Smooth muscle cell of trachea (primary cell): ENCODE data around the gene DBF4. TPM values are rescaled to one million over a fixed set of nuclear protein-coding genes. Genes with fewer than 3 reads are reported as not detected.

Experiments used
- total RNA-seq: library from RNA; depleted of rRNA; stranded (reverse); fragments of >200 nt; gene quantifications from 2 replicates; pipeline ENCODE4 v1.2.1, GENCODE V29; 2014

The DBF4 gene, protein sequence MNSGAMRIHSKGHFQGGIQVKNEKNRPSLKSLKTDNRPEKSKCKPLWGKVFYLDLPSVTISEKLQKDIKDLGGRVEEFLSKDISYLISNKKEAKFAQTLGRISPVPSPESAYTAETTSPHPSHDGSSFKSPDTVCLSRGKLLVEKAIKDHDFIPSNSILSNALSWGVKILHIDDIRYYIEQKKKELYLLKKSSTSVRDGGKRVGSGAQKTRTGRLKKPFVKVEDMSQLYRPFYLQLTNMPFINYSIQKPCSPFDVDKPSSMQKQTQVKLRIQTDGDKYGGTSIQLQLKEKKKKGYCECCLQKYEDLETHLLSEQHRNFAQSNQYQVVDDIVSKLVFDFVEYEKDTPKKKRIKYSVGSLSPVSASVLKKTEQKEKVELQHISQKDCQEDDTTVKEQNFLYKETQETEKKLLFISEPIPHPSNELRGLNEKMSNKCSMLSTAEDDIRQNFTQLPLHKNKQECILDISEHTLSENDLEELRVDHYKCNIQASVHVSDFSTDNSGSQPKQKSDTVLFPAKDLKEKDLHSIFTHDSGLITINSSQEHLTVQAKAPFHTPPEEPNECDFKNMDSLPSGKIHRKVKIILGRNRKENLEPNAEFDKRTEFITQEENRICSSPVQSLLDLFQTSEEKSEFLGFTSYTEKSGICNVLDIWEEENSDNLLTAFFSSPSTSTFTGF
- total RNA-seq: 7.6 and 36.5 TPM in 2 replicates

DNA sequence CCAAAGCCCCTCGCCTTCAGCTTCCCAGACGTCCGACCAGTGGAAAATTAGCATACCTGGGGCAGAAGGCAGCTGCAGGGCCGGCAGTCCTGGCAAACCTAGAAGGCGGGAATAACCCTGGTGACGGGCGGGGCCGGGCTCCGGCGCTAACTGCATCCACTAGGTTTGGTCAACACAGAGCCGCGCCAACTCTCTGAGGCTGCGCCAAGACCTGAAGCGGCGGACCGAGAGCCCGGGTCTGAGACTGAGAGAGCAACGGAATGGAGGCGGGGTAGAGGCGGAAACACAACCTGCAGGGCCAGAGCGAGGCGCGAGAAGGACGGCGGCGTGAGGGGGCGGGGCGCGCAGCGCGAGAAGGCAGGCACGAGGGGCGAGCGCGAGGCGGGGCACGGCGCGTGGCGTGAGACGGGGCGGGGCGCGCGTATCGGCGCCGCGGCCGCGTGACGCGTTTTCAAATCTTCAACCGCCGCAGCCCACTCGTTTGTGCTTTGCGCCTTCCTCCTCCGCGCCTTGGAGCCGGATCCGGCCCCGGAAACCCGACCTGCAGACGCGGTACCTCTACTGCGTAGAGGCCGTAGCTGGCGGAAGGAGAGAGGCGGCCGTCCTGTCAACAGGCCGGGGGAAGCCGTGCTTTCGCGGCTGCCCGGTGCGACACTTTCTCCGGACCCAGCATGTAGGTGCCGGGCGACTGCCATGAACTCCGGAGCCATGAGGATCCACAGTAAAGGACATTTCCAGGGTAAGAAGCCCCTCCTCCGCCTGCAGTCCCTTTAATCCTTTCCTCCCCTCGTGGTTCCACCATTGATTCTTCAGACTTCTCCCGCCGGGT lies at the start of gene DBF4, which contains the start of gene SLC25A40:
TSS of gene DBF4 (plus strand) at position 454 of the 829 bp plus-strand sequence. CDS start at position 694, 240 bp downstream.
TSS of gene SLC25A40 (minus strand) at position 321 of the 829 bp plus-strand sequence. CDS start 17,633 bp downstream, outside the sequence.

DNA sequence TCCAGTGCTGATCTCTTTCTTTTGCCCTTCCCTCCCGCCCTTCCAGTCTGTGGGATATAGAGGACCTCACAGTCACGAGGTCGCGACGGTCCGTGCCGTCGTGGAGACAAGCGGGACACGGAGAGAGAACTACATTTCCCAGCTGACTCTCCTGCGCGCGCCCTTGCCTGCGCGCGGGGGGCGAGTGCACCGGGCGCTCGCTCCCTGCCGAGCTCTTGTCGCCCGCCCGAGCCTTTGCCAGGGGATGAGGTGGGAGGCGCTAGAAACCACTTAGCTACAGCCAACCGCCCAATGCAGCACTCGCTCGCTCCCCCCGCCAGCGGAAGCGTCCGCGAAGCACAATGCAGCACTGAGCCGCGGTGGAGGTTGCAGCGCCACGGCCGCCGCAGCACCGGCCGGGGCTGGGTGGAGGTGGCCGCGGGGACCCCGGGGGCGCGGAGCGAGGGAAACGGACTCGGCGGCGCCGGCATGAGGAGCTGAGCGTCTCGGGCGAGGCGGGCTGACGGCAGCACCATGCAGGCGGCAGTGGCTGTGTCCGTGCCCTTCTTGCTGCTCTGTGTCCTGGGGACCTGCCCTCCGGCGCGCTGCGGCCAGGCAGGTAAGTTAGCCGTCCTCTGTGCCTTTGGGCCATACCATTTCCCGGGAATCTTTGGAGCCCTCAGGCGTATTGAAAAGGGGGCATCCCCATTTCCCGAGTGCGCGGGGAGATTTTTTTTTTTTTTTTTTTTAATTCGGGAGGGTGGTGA lies 57.8 kb downstream of the DBF4 start, which contains the start of gene ADAM22:
TSS of gene ADAM22 (plus strand) at position 299 of the 746 bp plus-strand sequence. CDS start at position 514, 215 bp downstream.

Other genes with a start within 250 kb of the DBF4 start
- gene RUNDC3B, start 248.1 kb upstream of the DBF4 start, total RNA-seq: 1.8 and 2.0 TPM in 2 replicates
- 3.3 and 8.4 TPM in 2 replicates for gene SLC25A40, start 133 bp upstream of the DBF4 start, total RNA-seq
- 1.0 and 1.5 TPM in 2 replicates for gene ADAM22, start 57.8 kb downstream of the DBF4 start, total RNA-seq